WTC11 (cell line): Measurements from ENCODE around the gene TSSC4. TPM values are rescaled to one million over a fixed set of nuclear protein-coding genes. Genes with fewer than 3 reads are reported as not detected.

Source experiments
- ATAC-seq: fragments of 200-7000 bp; cut with Tn5 transposase; 2 replicates; pipeline ENCODE4 v1.10.0; 2021; ENCODE audit warnings: mild to moderate bottlenecking, moderate library complexity
- CTCF ChIA-PET: fragments of 300-600 bp; sonication (Branson Sonifier 250); formaldehyde crosslinking; loops from one replicate; lab custom pipeline; 2021; ENCODE audit warnings: antibody characterized with exemption; lab: Charles Lee
- POLR2A ChIA-PET: fragments of 350-600 bp; sonication (Branson Sonifier 250); formaldehyde crosslinking; loops from one replicate; lab custom pipeline; 2021; ENCODE audit warnings: antibody characterized with exemption; lab: Charles Lee
- DNase-seq: peaks from one replicate; pipeline ENCODE4 v3.0.0; 2021; ENCODE audit warnings: low spot score
- H3K27ac Mint-ChIP-seq: 2 replicates; pipeline ENCODE4 v1.8.0; 2021; ENCODE audit warnings: mixed read lengths
- H3K27me3 Mint-ChIP-seq: 2 replicates; pipeline ENCODE4 v1.8.0; 2021; ENCODE audit warnings: low read depth, mild to moderate bottlenecking, moderate library complexity, mixed read lengths
- H3K36me3 Mint-ChIP-seq: 2 replicates; pipeline ENCODE4 v1.8.0; 2021; ENCODE audit warnings: mixed read lengths
- H3K4me1 Mint-ChIP-seq: 2 replicates; pipeline ENCODE4 v1.8.0; 2022; ENCODE audit warnings: mixed read lengths
- H3K4me3 Mint-ChIP-seq: 2 replicates; pipeline ENCODE4 v1.8.0; 2021; ENCODE audit warnings: mild to moderate bottlenecking, moderate library complexity, mixed read lengths
- H3K9me3 Mint-ChIP-seq: 2 replicates; pipeline ENCODE4 v1.8.0; 2021; ENCODE audit warnings: mixed read lengths
- ATF1 ChIP-seq: sonication (generic); formaldehyde crosslinking; IDR thresholded peaks from 2 replicates; pipeline ENCODE4 v1.8.1; 2023; ENCODE audit warnings: mild to moderate bottlenecking, moderate library complexity, missing genetic modification reagents
- ATF2 ChIP-seq: sonication (generic); formaldehyde crosslinking; IDR thresholded peaks from 2 replicates; pipeline ENCODE4 v1.8.1; 2022; ENCODE audit warnings: low read depth, missing genetic modification reagents, borderline replicate concordance
- ATF3 ChIP-seq: sonication (generic); formaldehyde crosslinking; conservative IDR thresholded peaks from 2 replicates; pipeline ENCODE4 v1.8.1; 2022; ENCODE audit warnings: mild to moderate bottlenecking, missing genetic modification reagents
- CBFB ChIP-seq: sonication (generic); formaldehyde crosslinking; IDR thresholded peaks from 2 replicates; pipeline ENCODE4 v1.8.1; 2022; ENCODE audit warnings: mild to moderate bottlenecking, low read depth, missing genetic modification reagents
- CDX4 ChIP-seq: fragments of 250-450 bp; sonication (Bioruptor Pico); IDR thresholded peaks from 2 replicates; pipeline ENCODE4 v1.9.0; 2021; ENCODE audit warnings: moderate library complexity, mild to moderate bottlenecking, inconsistent platforms, borderline replicate concordance
- E2F4 ChIP-seq: sonication (generic); formaldehyde crosslinking; IDR thresholded peaks from 2 replicates; pipeline ENCODE4 v1.8.1; 2022; ENCODE audit warnings: low read depth, mild to moderate bottlenecking, moderate library complexity, missing genetic modification reagents, borderline replicate concordance
- FOXJ3 ChIP-seq: sonication (generic); formaldehyde crosslinking; IDR thresholded peaks from 2 replicates; pipeline ENCODE4 v1.9.0; 2021; ENCODE audit warnings: missing genetic modification reagents, mild to moderate bottlenecking, borderline replicate concordance
- IRF1 ChIP-seq: sonication (generic); formaldehyde crosslinking; IDR thresholded peaks from 2 replicates; pipeline ENCODE4 v1.8.0; 2023; ENCODE audit warnings: missing genetic modification reagents
- KAT7 ChIP-seq: sonication (generic); formaldehyde crosslinking; IDR thresholded peaks from 2 replicates; pipeline ENCODE4 v1.8.1; 2023; ENCODE audit warnings: missing genetic modification reagents, mild to moderate bottlenecking, borderline replicate concordance
- MLX ChIP-seq: sonication (generic); formaldehyde crosslinking; IDR thresholded peaks from 2 replicates; pipeline ENCODE4 v1.8.1; 2023; ENCODE audit warnings: mild to moderate bottlenecking, missing genetic modification reagents, moderate library complexity
- MXD4 ChIP-seq: fragments of 250-450 bp; sonication (Bioruptor Pico); IDR thresholded peaks from 2 replicates; pipeline ENCODE4 v1.8.0; 2021; ENCODE audit warnings: mild to moderate bottlenecking, moderate library complexity, borderline replicate concordance
- NFYB ChIP-seq: sonication (generic); formaldehyde crosslinking; conservative IDR thresholded peaks from 2 replicates; pipeline ENCODE4 v1.8.0; 2022; ENCODE audit warnings: low read depth, missing genetic modification reagents
- NR2C2 ChIP-seq: sonication (generic); formaldehyde crosslinking; IDR thresholded peaks from 2 replicates; pipeline ENCODE4 v1.8.0; 2022; ENCODE audit warnings: mild to moderate bottlenecking, missing genetic modification reagents
- OVOL2 ChIP-seq: fragments of 250-450 bp; sonication (Bioruptor Pico); IDR thresholded peaks from 2 replicates; pipeline ENCODE4 v1.9.0; 2021; ENCODE audit warnings: mild to moderate bottlenecking, borderline replicate concordance
- RELA ChIP-seq: sonication (generic); formaldehyde crosslinking; IDR thresholded peaks from 2 replicates; pipeline ENCODE4 v1.8.1; 2022; ENCODE audit warnings: missing genetic modification reagents, mild to moderate bottlenecking, borderline replicate concordance
- RORB ChIP-seq: fragments of 250-450 bp; sonication (Bioruptor Pico); IDR thresholded peaks from 2 replicates; pipeline ENCODE4 v1.9.0; 2021; ENCODE audit warnings: mild to moderate bottlenecking
- TCF7 ChIP-seq: sonication (generic); formaldehyde crosslinking; IDR thresholded peaks from 2 replicates; pipeline ENCODE4 v1.8.0; 2022; ENCODE audit warnings: mild to moderate bottlenecking, low read depth, missing genetic modification reagents, moderate library complexity
- TEAD1 ChIP-seq: sonication (generic); formaldehyde crosslinking; IDR thresholded peaks from 2 replicates; pipeline ENCODE4 v1.8.0; 2022; ENCODE audit warnings: mild to moderate bottlenecking, missing genetic modification reagents
- TEAD4 ChIP-seq: sonication (generic); formaldehyde crosslinking; IDR thresholded peaks from 2 replicates; pipeline ENCODE4 v1.8.0; 2022; ENCODE audit warnings: mild to moderate bottlenecking, missing genetic modification reagents
- ZNF121 ChIP-seq: sonication (generic); formaldehyde crosslinking; IDR thresholded peaks from 2 replicates; pipeline ENCODE4 v1.8.0; 2023; ENCODE audit warnings: missing genetic modification reagents
- ZNF219 ChIP-seq: sonication (generic); formaldehyde crosslinking; IDR thresholded peaks from 2 replicates; pipeline ENCODE4 v1.8.0; 2023; ENCODE audit warnings: missing genetic modification reagents, mild to moderate bottlenecking, borderline replicate concordance
- ZNF232 ChIP-seq: sonication (generic); formaldehyde crosslinking; IDR thresholded peaks from 2 replicates; pipeline ENCODE4 v1.8.0; 2022; ENCODE audit warnings: mild to moderate bottlenecking, missing genetic modification reagents
- ZNF263 ChIP-seq: sonication (generic); formaldehyde crosslinking; IDR thresholded peaks from 2 replicates; pipeline ENCODE4 v1.8.1; 2022; ENCODE audit warnings: low read depth, mild to moderate bottlenecking, moderate library complexity, missing genetic modification reagents
- ZNF396 ChIP-seq: fragments of 250-450 bp; sonication (Bioruptor Pico); IDR thresholded peaks from 2 replicates; pipeline ENCODE4 v1.8.0; 2021; ENCODE audit warnings: mild to moderate bottlenecking, moderate library complexity, borderline replicate concordance
- total RNA-seq: library from RNA; stranded (reverse); gene quantifications from 3 replicates; pipeline ENCODE4 v1.2.3, GENCODE V29; 2021
- TF ChIP-seq, protein P1 (sequence below): sonication (generic); formaldehyde crosslinking; IDR thresholded peaks from 2 replicates; pipeline ENCODE4 v1.8.0; 2022; ENCODE audit warnings: mild to moderate bottlenecking, missing genetic modification reagents
- TF ChIP-seq, protein P2 (sequence below): sonication (generic); formaldehyde crosslinking; IDR thresholded peaks from 2 replicates; pipeline ENCODE4 v1.8.1; 2023; ENCODE audit warnings: mild to moderate bottlenecking, missing genetic modification reagents

The TSSC4 gene
- total RNA-seq, 1 experiment from 2014 or later, result 41.4 TPM

GRCh38 chr11:2393941-2394817 lies 6.4 kb upstream of the TSSC4 start:
- TF ChIP-seq MXD4 (CRISPR knock-in tag) (no peak), NR2C2 (CRISPR knock-in tag) (no peak), MLX (no peak), ZNF232 (CRISPR knock-in tag) (no peak), RELA (CRISPR knock-in tag) (no peak), RORB (CRISPR knock-in tag) (no peak), TEAD1 (CRISPR knock-in tag) (no peak), ATF3 (CRISPR knock-in tag) (no peak), TEAD4 (CRISPR knock-in tag) (no peak), OVOL2 (CRISPR knock-in tag) (no peak), ZNF121 (CRISPR knock-in tag) (no peak), IRF1 (CRISPR knock-in tag) (no peak)
- TF ChIP-seq, protein P1, sequence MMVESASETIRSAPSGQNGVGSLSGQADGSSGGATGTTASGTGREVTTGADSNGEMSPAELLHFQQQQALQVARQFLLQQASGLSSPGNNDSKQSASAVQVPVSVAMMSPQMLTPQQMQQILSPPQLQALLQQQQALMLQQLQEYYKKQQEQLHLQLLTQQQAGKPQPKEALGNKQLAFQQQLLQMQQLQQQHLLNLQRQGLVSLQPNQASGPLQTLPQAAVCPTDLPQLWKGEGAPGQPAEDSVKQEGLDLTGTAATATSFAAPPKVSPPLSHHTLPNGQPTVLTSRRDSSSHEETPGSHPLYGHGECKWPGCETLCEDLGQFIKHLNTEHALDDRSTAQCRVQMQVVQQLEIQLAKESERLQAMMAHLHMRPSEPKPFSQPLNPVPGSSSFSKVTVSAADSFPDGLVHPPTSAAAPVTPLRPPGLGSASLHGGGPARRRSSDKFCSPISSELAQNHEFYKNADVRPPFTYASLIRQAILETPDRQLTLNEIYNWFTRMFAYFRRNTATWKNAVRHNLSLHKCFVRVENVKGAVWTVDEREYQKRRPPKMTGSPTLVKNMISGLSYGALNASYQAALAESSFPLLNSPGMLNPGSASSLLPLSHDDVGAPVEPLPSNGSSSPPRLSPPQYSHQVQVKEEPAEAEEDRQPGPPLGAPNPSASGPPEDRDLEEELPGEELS (CRISPR knock-in tag), result no peak
- DNase-seq, result no peak
- Mint-ChIP-seq H3K36me3 (peaks cover 9% of the 10 kb centered on the region), H3K27ac (no peak overlapping the region), H3K9me3 (no peaks in the 10 kb centered on the region), H3K4me1 (peaks cover 7% of the 10 kb centered on the region; the same call in 1 of the 2 replicates), H3K27me3 (no peaks in the 10 kb centered on the region), H3K4me3 (no peak overlapping the region)
- ChIA-PET POLR2A (no interaction called here), CTCF (no interaction called here)
- ATAC-seq, result no peak

DNA sequence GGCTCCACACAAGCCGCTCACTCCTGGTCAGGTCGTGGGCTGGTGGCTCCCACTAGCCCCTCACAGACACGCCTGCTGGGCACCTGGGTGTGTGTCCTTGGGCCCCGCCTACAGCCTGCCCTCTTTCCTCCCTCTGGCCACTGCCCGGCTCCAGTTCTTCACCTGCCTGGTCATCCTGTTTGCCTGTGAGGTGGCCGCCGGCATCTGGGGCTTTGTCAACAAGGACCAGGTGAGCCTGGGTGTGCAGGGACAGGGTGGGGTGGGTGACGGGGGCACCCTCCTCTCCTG lies 5.8 kb upstream of the TSSC4 start:
- H3K36me3 Mint-ChIP-seq, result peaks cover 9% of the 10 kb centered on the region
- CTCF ChIA-PET, result no interaction called here
- DNase-seq (no peak), ATAC-seq (no peak)
- no peak overlapping the region for H3K27ac Mint-ChIP-seq
- peaks cover 4% of the 10 kb centered on the region; the same call in 1 of the 2 replicates for H3K4me1 Mint-ChIP-seq
- no peaks in the 10 kb centered on the region for H3K9me3 Mint-ChIP-seq
- no peaks in the 10 kb centered on the region for H3K27me3 Mint-ChIP-seq
- H3K4me3 Mint-ChIP-seq, result no peak overlapping the region
- POLR2A ChIA-PET, result no interaction called here
- TF ChIP-seq CBFB (no peak), ZNF219 (CRISPR knock-in tag) (no peak), ATF1 (CRISPR knock-in tag) (no peak), E2F4 (CRISPR knock-in tag) (no peak), FOXJ3 (CRISPR knock-in tag) (no peak), NFYB (no peak), TCF7 (CRISPR knock-in tag) (no peak), CDX4 (CRISPR knock-in tag) (no peak), OVOL2 (CRISPR knock-in tag) (no peak), KAT7 (CRISPR knock-in tag) (no peak), ZNF263 (CRISPR knock-in tag) (no peak), ZNF396 (CRISPR knock-in tag) (no peak), ATF2 (CRISPR knock-in tag) (no peak)
- TF ChIP-seq, protein P2, sequence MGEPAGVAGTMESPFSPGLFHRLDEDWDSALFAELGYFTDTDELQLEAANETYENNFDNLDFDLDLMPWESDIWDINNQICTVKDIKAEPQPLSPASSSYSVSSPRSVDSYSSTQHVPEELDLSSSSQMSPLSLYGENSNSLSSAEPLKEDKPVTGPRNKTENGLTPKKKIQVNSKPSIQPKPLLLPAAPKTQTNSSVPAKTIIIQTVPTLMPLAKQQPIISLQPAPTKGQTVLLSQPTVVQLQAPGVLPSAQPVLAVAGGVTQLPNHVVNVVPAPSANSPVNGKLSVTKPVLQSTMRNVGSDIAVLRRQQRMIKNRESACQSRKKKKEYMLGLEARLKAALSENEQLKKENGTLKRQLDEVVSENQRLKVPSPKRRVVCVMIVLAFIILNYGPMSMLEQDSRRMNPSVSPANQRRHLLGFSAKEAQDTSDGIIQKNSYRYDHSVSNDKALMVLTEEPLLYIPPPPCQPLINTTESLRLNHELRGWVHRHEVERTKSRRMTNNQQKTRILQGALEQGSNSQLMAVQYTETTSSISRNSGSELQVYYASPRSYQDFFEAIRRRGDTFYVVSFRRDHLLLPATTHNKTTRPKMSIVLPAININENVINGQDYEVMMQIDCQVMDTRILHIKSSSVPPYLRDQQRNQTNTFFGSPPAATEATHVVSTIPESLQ (CRISPR knock-in tag), result no peak
